ENCODE measurements around the gene TRPT1.
A peak's percentile ranks its signal among the peaks of the same experiment; 100 is the strongest.

TRPT1 gene

GRCh38 chr11:64244107-64244506 lies 18.1 kb upstream of the TRPT1 start:
- no peak for DNase-seq

- DNase-seq, result no peak
Observed at GRCh38 chr11:64243236-64243854, 17.4 kb upstream of the TRPT1 start.

- peak; percentile 21 for DNase-seq
Observed at GRCh38 chr11:64241491-64242374, 15.7 kb upstream of the TRPT1 start.

- DNase-seq, result peak; percentile 99
Observed at GRCh38 chr11:64241241-64241490, 15.2 kb upstream of the TRPT1 start.

- peak; percentile 98 for DNase-seq
Observed at GRCh38 chr11:64240435-64241240, 14.7 kb upstream of the TRPT1 start, which contains the start of gene FKBP2. Gene FKBP2, plus strand, starts transcription at chr11:64241095. Its CDS starts 1,293 bp downstream, at chr11:64242388.

GRCh38 chr11:64239662-64240434 lies 13.9 kb upstream of the TRPT1 start:
- DNase-seq, result no peak

- no peak for DNase-seq
Observed at GRCh38 chr11:64238999-64239398, 13.0 kb upstream of the TRPT1 start.

GRCh38 chr11:64238076-64238475 lies 12.1 kb upstream of the TRPT1 start:
- no peak for DNase-seq

GRCh38 chr11:64237484-64237951 lies 11.5 kb upstream of the TRPT1 start:
- DNase-seq, result peak; percentile 88

- no peak for DNase-seq
Observed at GRCh38 chr11:64235437-64236161, 9.6 kb upstream of the TRPT1 start.

GRCh38 chr11:64234647-64235379 lies 8.8 kb upstream of the TRPT1 start:
- DNase-seq, result peak; percentile 56

- peak; percentile 83 for DNase-seq
Observed at GRCh38 chr11:64233913-64234586, 8.1 kb upstream of the TRPT1 start, which contains the start of gene VEGFB. Gene VEGFB, plus strand, starts transcription at chr11:64234584. Its CDS starts 250 bp downstream, at chr11:64234834.

- DNase-seq, result no peak
Observed at GRCh38 chr11:64232967-64233315, 7.0 kb upstream of the TRPT1 start.

GRCh38 chr11:64232182-64232966 lies 6.4 kb upstream of the TRPT1 start:
- DNase-seq, result no peak

- no peak for DNase-seq
Observed at GRCh38 chr11:64231546-64231945, 5.6 kb upstream of the TRPT1 start.

- DNase-seq, result no peak
Observed at GRCh38 chr11:64230985-64231365, 5.0 kb upstream of the TRPT1 start.

- DNase-seq, result peak; percentile 97
Observed at GRCh38 chr11:64230171-64230984, 4.4 kb upstream of the TRPT1 start, which contains the start of gene DNAJC4. Gene DNAJC4, plus strand, starts transcription at chr11:64230548. Its CDS starts 307 bp downstream, at chr11:64230855.

- DNase-seq, result no peak
Observed at GRCh38 chr11:64229744-64230170, 3.8 kb upstream of the TRPT1 start.
